ENCODE results near the gene HRG. TPM values are rescaled to one million over a fixed set of nuclear protein-coding genes. Genes with fewer than 3 reads are reported as not detected.

HRG gene
- total and polyA plus RNA-seq, 2 donors (not counting 1 experiment from before 2014, with no cell fraction given) = not detected

DNA sequence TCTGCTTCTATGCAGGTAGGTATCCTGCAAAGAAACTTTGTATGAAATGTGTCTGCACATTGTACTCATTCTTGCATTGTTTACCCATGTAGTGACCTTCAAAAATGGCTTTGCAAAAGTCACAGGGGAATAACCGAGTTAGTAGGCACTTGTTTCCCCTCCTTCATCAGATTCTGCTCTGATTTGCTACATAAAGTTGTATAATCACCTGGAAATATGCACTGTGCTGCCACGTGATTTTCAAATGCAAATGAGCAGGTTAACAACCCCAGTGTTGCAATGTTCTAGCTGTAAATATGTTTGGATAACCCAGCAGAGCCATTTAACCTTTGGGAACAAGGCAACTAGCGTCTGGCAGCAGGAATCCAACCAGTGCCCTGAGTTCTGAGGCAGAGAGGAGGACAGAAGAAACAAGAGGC lies 51.2 kb downstream of the HRG start, which contains the start of gene KNG1:
KNG1 (plus strand) TSS at position 321 of the 419 bp plus-strand sequence. CDS start 184 bp downstream, outside the sequence.
- Histone ChIP-seq H3K4me1 (ENCODE audit: control insufficient read depth in 2 of 2, insufficient read depth in 2 of 2, low read length in 2 of 2) (no peaks in the 10 kb centered on the region), H3K4me2 (replicated peaks; ENCODE audit: low read depth, low read length, poor library complexity, severe bottlenecking) (no peak within 1 kb of the TSS), H3K79me2 (ENCODE audit: control insufficient read depth, insufficient read depth, low read length) (no peaks in the 10 kb centered on the region), H3K9me3 (ENCODE audit: control extremely low read depth in 1 of 3, control insufficient read depth in 2 of 3, insufficient read depth in 1 of 3, low read length in 2 of 3) (peaks cover 0 to 1% (median 0%) of the 10 kb centered on the region in 3 donors), H3K27me3 (replicated peaks in 1 of 4; ENCODE audit: control extremely low read depth in 1 of 4, control insufficient read depth in 3 of 4, insufficient read depth in 4 of 4, low read length in 3 of 4) (peaks cover 0 to 4% (median 0%) of the 10 kb centered on the region in 4 experiments), H4K20me1 (ENCODE audit: control insufficient read depth, insufficient read depth, low read length, poor library complexity, severe bottlenecking) (no peaks in the 10 kb centered on the region), H2AFZ (ENCODE audit: insufficient read depth, low read depth, low read length, poor library complexity, severe bottlenecking) (no peak within 1 kb of the TSS), H3K27ac (ENCODE audit: low read length in 2 of 2) (no peak within 1 kb of the TSS), H3K9ac (ENCODE audit: low read length) (no peak within 1 kb of the TSS), H3K4me3 (ENCODE audit: control extremely low read depth in 1 of 5, extremely low read depth in 1 of 5, insufficient read depth in 1 of 5, low read depth in 2 of 5, low read length in 4 of 5) (no peak within 1 kb of the TSS), H3K36me3 (replicated peaks in 1 of 2; ENCODE audit: control extremely low read depth in 1 of 2, control insufficient read depth in 1 of 2, extremely low read depth in 1 of 2, insufficient read depth in 2 of 2, low read length in 1 of 2) (no peaks in the 10 kb centered on the region)
- intact Hi-C loops (cut with micrococcal nuclease) = no loop called here
- ChIA-PET CTCF (interaction anchor here (0.5 kb wide), 1 partner anchor 9 kb away, joined by 3 read pairs; no protein-coding TSS in a partner anchor), POLR2A (no interaction called here)
- ATAC-seq (ENCODE audit: low read depth) = no peak
- Mint-ChIP-seq H3K4me1 (peaks cover 2% of the 10 kb centered on the region), H3K4me3 (no peak within 1 kb of the TSS), H3K9me3 (ENCODE audit: insufficient read depth) (no peaks in the 10 kb centered on the region), H3K27me3 (peaks cover 15% of the 10 kb centered on the region), H3K27ac (no peak within 1 kb of the TSS)
- WGBS (ENCODE audit: insufficient coverage) = 82% methylated on average over 3 of the region's 3 CpGs
- TF ChIP-seq EZH2 (IDR thresholded peaks at IDR 0.05; ENCODE audit: borderline replicate concordance, insufficient read depth, low read depth, low read length, poor library complexity, severe bottlenecking) (no peak), CTCF (IDR thresholded peaks at IDR 0.05) (no peak)
- no peak for DNase-seq

DNA sequence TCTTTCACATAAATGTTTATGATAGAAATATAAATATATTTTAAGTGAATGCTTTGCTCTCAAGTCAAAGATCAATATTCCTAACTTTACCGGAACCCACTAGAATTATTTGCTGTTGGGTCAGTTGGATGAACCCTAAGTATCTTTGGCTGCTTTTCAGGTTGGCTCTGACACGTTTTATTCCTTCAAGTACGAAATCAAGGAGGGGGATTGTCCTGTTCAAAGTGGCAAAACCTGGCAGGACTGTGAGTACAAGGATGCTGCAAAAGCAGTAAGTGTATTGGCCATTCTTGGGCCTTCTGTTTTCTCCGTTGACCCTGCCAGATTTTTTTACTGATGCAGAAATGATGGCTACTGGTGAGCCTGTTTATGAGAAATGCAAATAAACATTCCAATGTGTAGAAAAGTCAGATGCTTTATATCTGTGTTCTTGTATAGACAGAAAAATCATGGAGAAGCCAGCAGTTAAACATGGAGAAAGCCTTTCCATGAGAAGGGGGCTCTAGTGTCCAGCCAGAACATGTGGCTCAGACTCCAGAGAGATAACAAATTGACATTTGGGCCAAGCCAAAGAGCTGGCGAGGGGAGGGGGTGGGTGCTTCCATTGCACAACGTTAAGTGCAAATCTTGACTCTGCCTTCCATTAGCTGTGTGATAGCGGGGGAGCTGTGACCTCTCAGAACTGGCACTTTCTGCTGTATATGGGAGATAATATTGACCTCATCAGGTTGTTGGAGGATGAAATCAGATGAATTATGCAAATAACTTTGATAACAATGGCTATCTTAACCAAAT lies 54.3 kb downstream of the HRG start:
- TF ChIP-seq CTCF (IDR thresholded peaks at IDR 0.05) (no peak), EZH2 (IDR thresholded peaks at IDR 0.05; ENCODE audit: borderline replicate concordance, insufficient read depth, low read depth, low read length, poor library complexity, severe bottlenecking) (no peak)
- 82% methylated on average over 5 of the region's 7 CpGs for WGBS (ENCODE audit: insufficient coverage)
- peaks cover 13% of the 10 kb centered on the region for H3K27me3 Mint-ChIP-seq
- intact Hi-C loops (cut with micrococcal nuclease) = no loop called here
- Histone ChIP-seq H3K27ac (ENCODE audit: low read length in 2 of 2) (no peak overlapping the region), H3K9me3 (ENCODE audit: control extremely low read depth in 1 of 3, control insufficient read depth in 2 of 3, insufficient read depth in 1 of 3, low read length in 2 of 3) (peaks cover 0 to 2% (median 0%) of the 10 kb centered on the region in 3 donors), H3K4me1 (ENCODE audit: control insufficient read depth in 2 of 2, insufficient read depth in 2 of 2, low read length in 2 of 2) (no peaks in the 10 kb centered on the region), H2AFZ (ENCODE audit: insufficient read depth, low read depth, low read length, poor library complexity, severe bottlenecking) (no peak overlapping the region), H3K9ac (ENCODE audit: low read length) (no peak overlapping the region), H3K79me2 (ENCODE audit: control insufficient read depth, insufficient read depth, low read length) (no peaks in the 10 kb centered on the region), H3K4me3 (ENCODE audit: control extremely low read depth in 1 of 5, extremely low read depth in 1 of 5, insufficient read depth in 1 of 5, low read depth in 2 of 5, low read length in 4 of 5) (no peak overlapping the region), H3K4me2 (replicated peaks; ENCODE audit: low read depth, low read length, poor library complexity, severe bottlenecking) (no peak overlapping the region), H3K27me3 (replicated peaks in 1 of 4; ENCODE audit: control extremely low read depth in 1 of 4, control insufficient read depth in 3 of 4, insufficient read depth in 4 of 4, low read length in 3 of 4) (peaks cover 0 to 4% (median 0%) of the 10 kb centered on the region in 4 experiments), H4K20me1 (ENCODE audit: control insufficient read depth, insufficient read depth, low read length, poor library complexity, severe bottlenecking) (no peaks in the 10 kb centered on the region), H3K36me3 (replicated peaks in 1 of 2; ENCODE audit: control extremely low read depth in 1 of 2, control insufficient read depth in 1 of 2, extremely low read depth in 1 of 2, insufficient read depth in 2 of 2, low read length in 1 of 2) (no peaks in the 10 kb centered on the region)
- no peak overlapping the region for H3K4me3 Mint-ChIP-seq
- ChIA-PET CTCF (no interaction called here), POLR2A (no interaction called here)
- no peaks in the 10 kb centered on the region for H3K9me3 Mint-ChIP-seq (ENCODE audit: insufficient read depth)
- H3K4me1 Mint-ChIP-seq = no peaks in the 10 kb centered on the region
- no peak overlapping the region for H3K27ac Mint-ChIP-seq
- ATAC-seq (ENCODE audit: low read depth) (no peak), DNase-seq (no peak)
